HL-60 (cell line): Measurements from ENCODE around the gene ZNRF4.

Experiments
- DNase-seq, 2 experiments: peaks; one replicate each; pipeline ENCODE4 v3.0.0-alpha.2; 2010 to 2020; ENCODE audit warnings: low read depth in 1 of 2, low spot score in 1 of 2
- H3K27ac ChIP-seq: fragments of 250-450 bp; sonication (Bioruptor Pico); replicated peaks from 2 replicates; pipeline ENCODE4 v1.5.1; 2020; ENCODE audit warnings: mild to moderate bottlenecking, moderate library complexity
- H3K27me3 ChIP-seq: fragments of 250-450 bp; sonication (Bioruptor Pico); 2 replicates; pipeline ENCODE4 v1.5.1; 2021; ENCODE audit warnings: mild to moderate bottlenecking, moderate library complexity; ENCODE audit not compliant: insufficient read depth, poor library complexity, severe bottlenecking
- H3K4me3 ChIP-seq: replicated peaks from 2 replicates; pipeline ENCODE4 v1.5.1; 2011; ENCODE audit warnings: mild to moderate bottlenecking, control low read depth, low read length; ENCODE audit not compliant: insufficient read depth
- GABPA ChIP-seq: IDR thresholded peaks from 2 replicates; pipeline ENCODE4 v1.6.1; 2012; ENCODE audit warnings: low read depth
- POLR2AphosphoS5 ChIP-seq: IDR thresholded peaks from 2 replicates; pipeline ENCODE4 v1.6.1; 2012; ENCODE audit warnings: low read depth
- REST ChIP-seq: IDR thresholded peaks from 2 replicates; pipeline ENCODE4 v1.6.1; 2012; ENCODE audit warnings: low read depth; ENCODE audit not compliant: insufficient replicate concordance
- SPI1 ChIP-seq: IDR thresholded peaks from 2 replicates; pipeline ENCODE4 v1.6.1; 2012; ENCODE audit warnings: low read depth, mild to moderate bottlenecking, borderline replicate concordance
- TF ChIP-seq, protein P1 (sequence below): IDR thresholded peaks from one replicate; pipeline ENCODE4 v1.5.1; 2011; ENCODE audit warnings: low read length, control low read depth, inconsistent platforms; ENCODE audit not compliant: insufficient read depth

The ZNRF4 gene

DNA sequence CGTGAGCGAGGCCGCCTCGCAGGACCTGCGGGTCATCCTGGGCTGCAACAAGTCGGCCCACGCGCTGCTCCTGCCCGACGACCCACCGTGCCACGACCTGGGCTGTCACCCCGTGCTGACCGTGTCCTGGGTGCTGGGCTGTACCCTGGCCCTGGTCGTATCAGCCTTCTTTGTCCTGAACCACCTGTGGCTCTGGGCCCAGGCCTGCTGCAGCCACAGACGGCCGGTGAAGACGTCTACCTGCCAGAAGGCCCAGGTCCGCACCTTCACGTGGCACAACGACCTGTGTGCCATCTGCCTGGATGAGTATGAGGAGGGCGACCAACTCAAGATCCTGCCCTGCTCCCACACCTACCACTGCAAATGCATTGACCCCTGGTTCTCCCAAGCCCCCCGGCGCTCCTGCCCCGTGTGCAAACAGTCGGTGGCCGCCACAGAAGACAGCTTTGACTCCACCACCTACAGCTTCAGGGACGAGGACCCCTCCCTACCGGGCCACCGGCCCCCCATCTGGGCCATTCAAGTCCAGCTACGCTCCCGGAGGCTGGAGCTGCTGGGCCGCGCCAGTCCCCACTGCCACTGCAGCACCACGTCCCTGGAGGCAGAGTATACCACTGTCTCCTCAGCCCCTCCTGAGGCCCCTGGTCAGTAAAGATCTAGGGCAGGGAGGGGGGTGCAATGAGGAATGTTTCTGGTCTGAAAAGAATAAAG, 1.1 kb downstream of the ZNRF4 start:
- H3K27me3 ChIP-seq: no peaks in the 10 kb centered on the region
- no peak overlapping the region for H3K27ac ChIP-seq
- no peak for DNase-seq
- no peak for TF ChIP-seq POLR2AphosphoS5
- TF ChIP-seq GABPA: no peak
- no peak for TF ChIP-seq SPI1
- TF ChIP-seq, protein P1, sequence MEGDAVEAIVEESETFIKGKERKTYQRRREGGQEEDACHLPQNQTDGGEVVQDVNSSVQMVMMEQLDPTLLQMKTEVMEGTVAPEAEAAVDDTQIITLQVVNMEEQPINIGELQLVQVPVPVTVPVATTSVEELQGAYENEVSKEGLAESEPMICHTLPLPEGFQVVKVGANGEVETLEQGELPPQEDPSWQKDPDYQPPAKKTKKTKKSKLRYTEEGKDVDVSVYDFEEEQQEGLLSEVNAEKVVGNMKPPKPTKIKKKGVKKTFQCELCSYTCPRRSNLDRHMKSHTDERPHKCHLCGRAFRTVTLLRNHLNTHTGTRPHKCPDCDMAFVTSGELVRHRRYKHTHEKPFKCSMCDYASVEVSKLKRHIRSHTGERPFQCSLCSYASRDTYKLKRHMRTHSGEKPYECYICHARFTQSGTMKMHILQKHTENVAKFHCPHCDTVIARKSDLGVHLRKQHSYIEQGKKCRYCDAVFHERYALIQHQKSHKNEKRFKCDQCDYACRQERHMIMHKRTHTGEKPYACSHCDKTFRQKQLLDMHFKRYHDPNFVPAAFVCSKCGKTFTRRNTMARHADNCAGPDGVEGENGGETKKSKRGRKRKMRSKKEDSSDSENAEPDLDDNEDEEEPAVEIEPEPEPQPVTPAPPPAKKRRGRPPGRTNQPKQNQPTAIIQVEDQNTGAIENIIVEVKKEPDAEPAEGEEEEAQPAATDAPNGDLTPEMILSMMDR: no peak
- no peak for TF ChIP-seq REST
- no peak overlapping the region for H3K4me3 ChIP-seq

GRCh38 chr19:5456841-5457200, 1.6 kb downstream of the ZNRF4 start:
- Histone ChIP-seq H3K4me3 (no peak overlapping the region), H3K27ac (no peak overlapping the region), H3K27me3 (no peaks in the 10 kb centered on the region)
- TF ChIP-seq GABPA: no peak
- TF ChIP-seq, protein P1: no peak
- no peak for TF ChIP-seq POLR2AphosphoS5
- TF ChIP-seq SPI1: no peak
- TF ChIP-seq REST: no peak
- no peak for DNase-seq

GRCh38 chr19:5457709-5458108, 2.5 kb downstream of the ZNRF4 start:
- H3K27me3 ChIP-seq: no peaks in the 10 kb centered on the region
- H3K4me3 ChIP-seq: no peak overlapping the region
- TF ChIP-seq, protein P1: no peak
- TF ChIP-seq REST (no peak), POLR2AphosphoS5 (no peak), SPI1 (no peak), GABPA (no peak)
- H3K27ac ChIP-seq: no peak overlapping the region
- DNase-seq: no peak
